ENCODE results near the gene FIG4.

Gene FIG4

GRCh38 chr6:109722564-109723254 is 31.6 kb downstream of the FIG4 start:
- no peak for TF ChIP-seq CTCF (IDR thresholded peaks at IDR 0.05)

GRCh38 chr6:109736273-109737025 is 45.4 kb downstream of the FIG4 start:
- no peak for TF ChIP-seq CTCF (IDR thresholded peaks at IDR 0.05)

- no peak for TF ChIP-seq CTCF (IDR thresholded peaks at IDR 0.05)
These were observed 47.2 kb downstream of the FIG4 start for GRCh38 chr6:109738255-109738654.

GRCh38 chr6:109738667-109739066 is 47.6 kb downstream of the FIG4 start:
- no peak for TF ChIP-seq CTCF (IDR thresholded peaks at IDR 0.05)

- TF ChIP-seq CTCF (IDR thresholded peaks at IDR 0.05) = no peak
These were observed 48.6 kb downstream of the FIG4 start for GRCh38 chr6:109739686-109740085.

GRCh38 chr6:109740787-109741186 is 49.7 kb downstream of the FIG4 start:
- no peak for TF ChIP-seq CTCF (IDR thresholded peaks at IDR 0.05)

GRCh38 chr6:109743739-109744138 is 52.6 kb downstream of the FIG4 start:
- no peak for TF ChIP-seq CTCF (IDR thresholded peaks at IDR 0.05)
